Measurements from ENCODE around the gene PPP1R2C. TPM values are rescaled to one million over a fixed set of nuclear protein-coding genes. Genes with fewer than 3 reads are reported as not detected.

PPP1R2C gene
- total and polyA plus RNA-seq, 4 donors = not detected

DNA sequence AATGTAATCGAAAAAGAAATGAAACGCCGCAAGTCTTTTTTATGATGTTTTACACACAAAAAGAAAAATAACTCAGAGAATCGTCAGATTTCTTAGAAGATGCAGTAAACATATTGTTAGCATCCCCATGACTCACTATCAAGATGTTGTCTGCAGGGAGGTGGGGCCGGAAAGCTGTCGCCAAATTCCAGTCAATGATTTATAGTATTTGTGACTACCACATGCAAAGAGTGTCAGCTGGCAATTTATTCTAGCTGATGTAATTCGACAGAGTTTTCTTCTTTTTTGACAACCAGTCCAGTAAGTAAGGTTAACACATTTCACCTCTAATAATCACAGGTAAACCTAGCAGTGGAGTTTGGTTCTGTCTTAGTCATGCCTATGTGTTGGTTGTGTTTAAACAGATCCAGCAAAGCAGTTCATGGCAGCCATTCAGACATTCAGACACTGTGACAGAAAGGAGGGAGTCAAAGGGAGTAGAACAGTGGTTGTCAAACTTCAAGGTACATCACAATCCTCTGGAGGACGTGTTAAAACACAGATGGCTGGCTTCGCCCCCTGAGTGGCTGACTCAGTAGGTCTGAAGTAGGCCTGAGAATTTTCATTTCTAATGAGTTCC is 19.8 kb upstream of the PPP1R2C start:
- no peaks in the 10 kb centered on the region for H3K9me3 ChIP-seq (ENCODE audit: control insufficient read depth in 4 of 4, low read length in 3 of 4)
- whole genome bisulfite sequencing = 86% methylated on average over 9 of the region's 9 CpGs
- H3K36me3 ChIP-seq (ENCODE audit: control insufficient read depth in 4 of 4, insufficient read depth in 3 of 4, low read depth in 1 of 4, low read length in 3 of 4) = no peaks in the 10 kb centered on the region
- H3K27me3 ChIP-seq (ENCODE audit: control insufficient read depth in 4 of 4, insufficient read depth in 4 of 4, low read length in 3 of 4) = no peaks in the 10 kb centered on the region
- H3K4me1 ChIP-seq (ENCODE audit: control insufficient read depth in 4 of 4, insufficient read depth in 4 of 4, low read length in 3 of 4) = no peaks in the 10 kb centered on the region
- H3K27ac ChIP-seq (ENCODE audit: low read depth in 1 of 2, low read length in 2 of 2) = no peak overlapping the region
- H3K4me3 ChIP-seq (ENCODE audit: low read depth in 1 of 3, low read length in 3 of 3) = no peak overlapping the region
- no peak for DNase-seq (ENCODE audit: low spot score)
- no peak overlapping the region for H3K9ac ChIP-seq (ENCODE audit: low read depth in 1 of 2, low read length in 2 of 2)
- TF ChIP-seq CTCF (IDR thresholded peaks at IDR 0.05; ENCODE audit: low read depth, low read length, missing input control) (no peak), TAF1 (conservative IDR thresholded peaks at IDR 0.05) (no peak), HNF4G (IDR thresholded peaks at IDR 0.05) (no peak), SP1 (IDR thresholded peaks at IDR 0.05) (no peak)
- TF ChIP-seq, protein P1, sequence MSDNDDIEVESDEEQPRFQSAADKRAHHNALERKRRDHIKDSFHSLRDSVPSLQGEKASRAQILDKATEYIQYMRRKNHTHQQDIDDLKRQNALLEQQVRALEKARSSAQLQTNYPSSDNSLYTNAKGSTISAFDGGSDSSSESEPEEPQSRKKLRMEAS (IDR thresholded peaks at IDR 0.05) = no peak

GRCh38 chrX:42783451-42783850 is 5.5 kb upstream of the PPP1R2C start:
- TF ChIP-seq NR2F2 (IDR thresholded peaks at IDR 0.05) = no peak
- TF ChIP-seq EGR1 (IDR thresholded peaks at IDR 0.05; ENCODE audit: low read depth in 2 of 2) = no peak
- no peak for TF ChIP-seq YY1 (IDR thresholded peaks at IDR 0.05)
- TF ChIP-seq, protein P2, sequence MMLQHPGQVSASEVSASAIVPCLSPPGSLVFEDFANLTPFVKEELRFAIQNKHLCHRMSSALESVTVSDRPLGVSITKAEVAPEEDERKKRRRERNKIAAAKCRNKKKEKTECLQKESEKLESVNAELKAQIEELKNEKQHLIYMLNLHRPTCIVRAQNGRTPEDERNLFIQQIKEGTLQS (IDR thresholded peaks at IDR 0.05) = no peak
- TF ChIP-seq, protein P1 (IDR thresholded peaks at IDR 0.05) = no peak
- no peak for TF ChIP-seq RAD21 (IDR thresholded peaks at IDR 0.05)
- TF ChIP-seq JUND (IDR thresholded peaks at IDR 0.05) = no peak
- no peak for TF ChIP-seq FOXA1 (IDR thresholded peaks at IDR 0.05)
- TF ChIP-seq, protein P3, sequence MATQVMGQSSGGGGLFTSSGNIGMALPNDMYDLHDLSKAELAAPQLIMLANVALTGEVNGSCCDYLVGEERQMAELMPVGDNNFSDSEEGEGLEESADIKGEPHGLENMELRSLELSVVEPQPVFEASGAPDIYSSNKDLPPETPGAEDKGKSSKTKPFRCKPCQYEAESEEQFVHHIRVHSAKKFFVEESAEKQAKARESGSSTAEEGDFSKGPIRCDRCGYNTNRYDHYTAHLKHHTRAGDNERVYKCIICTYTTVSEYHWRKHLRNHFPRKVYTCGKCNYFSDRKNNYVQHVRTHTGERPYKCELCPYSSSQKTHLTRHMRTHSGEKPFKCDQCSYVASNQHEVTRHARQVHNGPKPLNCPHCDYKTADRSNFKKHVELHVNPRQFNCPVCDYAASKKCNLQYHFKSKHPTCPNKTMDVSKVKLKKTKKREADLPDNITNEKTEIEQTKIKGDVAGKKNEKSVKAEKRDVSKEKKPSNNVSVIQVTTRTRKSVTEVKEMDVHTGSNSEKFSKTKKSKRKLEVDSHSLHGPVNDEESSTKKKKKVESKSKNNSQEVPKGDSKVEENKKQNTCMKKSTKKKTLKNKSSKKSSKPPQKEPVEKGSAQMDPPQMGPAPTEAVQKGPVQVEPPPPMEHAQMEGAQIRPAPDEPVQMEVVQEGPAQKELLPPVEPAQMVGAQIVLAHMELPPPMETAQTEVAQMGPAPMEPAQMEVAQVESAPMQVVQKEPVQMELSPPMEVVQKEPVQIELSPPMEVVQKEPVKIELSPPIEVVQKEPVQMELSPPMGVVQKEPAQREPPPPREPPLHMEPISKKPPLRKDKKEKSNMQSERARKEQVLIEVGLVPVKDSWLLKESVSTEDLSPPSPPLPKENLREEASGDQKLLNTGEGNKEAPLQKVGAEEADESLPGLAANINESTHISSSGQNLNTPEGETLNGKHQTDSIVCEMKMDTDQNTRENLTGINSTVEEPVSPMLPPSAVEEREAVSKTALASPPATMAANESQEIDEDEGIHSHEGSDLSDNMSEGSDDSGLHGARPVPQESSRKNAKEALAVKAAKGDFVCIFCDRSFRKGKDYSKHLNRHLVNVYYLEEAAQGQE (IDR thresholded peaks at IDR 0.05) = no peak
- no peak for TF ChIP-seq ZBTB33 (IDR thresholded peaks at IDR 0.05)
- TF ChIP-seq SP1 (IDR thresholded peaks at IDR 0.05) = no peak
- TF ChIP-seq HNF4G (IDR thresholded peaks at IDR 0.05) = no peak
- no peak for TF ChIP-seq GABPA (IDR thresholded peaks at IDR 0.05 in 1 of 2, conservative IDR thresholded peaks at IDR 0.05 in 1 of 2)
- TF ChIP-seq FOXA2 (IDR thresholded peaks at IDR 0.05) = no peak
- no peak for TF ChIP-seq HNF4A (conservative IDR thresholded peaks at IDR 0.05)
- TF ChIP-seq CTCF (IDR thresholded peaks at IDR 0.05; ENCODE audit: low read depth, low read length, missing input control) = no peak
- no peak for TF ChIP-seq TAF1 (conservative IDR thresholded peaks at IDR 0.05)
- TF ChIP-seq RXRA (IDR thresholded peaks at IDR 0.05) = no peak
- no peak overlapping the region for H3K4me3 ChIP-seq (ENCODE audit: low read depth in 1 of 3, low read length in 3 of 3)
- H3K9me3 ChIP-seq (ENCODE audit: control insufficient read depth in 4 of 4, low read length in 3 of 4) = peaks cover 0 to 6% (median 0%) of the 10 kb centered on the region in 4 donors
- no peaks in the 10 kb centered on the region for H3K36me3 ChIP-seq (ENCODE audit: control insufficient read depth in 4 of 4, insufficient read depth in 3 of 4, low read depth in 1 of 4, low read length in 3 of 4)
- H3K9ac ChIP-seq (ENCODE audit: low read depth in 1 of 2, low read length in 2 of 2) = no peak overlapping the region
- H3K27ac ChIP-seq (ENCODE audit: low read depth in 1 of 2, low read length in 2 of 2) = no peak overlapping the region
- no peak for DNase-seq (ENCODE audit: low spot score)
- H3K4me1 ChIP-seq (ENCODE audit: control insufficient read depth in 4 of 4, insufficient read depth in 4 of 4, low read length in 3 of 4) = no peaks in the 10 kb centered on the region
- no peaks in the 10 kb centered on the region for H3K27me3 ChIP-seq (ENCODE audit: control insufficient read depth in 4 of 4, insufficient read depth in 4 of 4, low read length in 3 of 4)
